Thyroid gland (tissue), 4 donors: ENCODE results near the gene NR1H4. TPM values are rescaled to one million over a fixed set of nuclear protein-coding genes. Genes with fewer than 3 reads are reported as not detected.

Experiments used
- DNase-seq, 2 donors: peaks; one replicate each; pipeline ENCODE4 v3.0.0-alpha.2; 2019
- H3K27ac ChIP-seq, 3 donors: fragments of 200-600 bp; sonication (generic); 1 replicate in 2 of 3; 2 replicates in 1 of 3; pipeline ENCODE4 v1.5.1; 2016 to 2019; ENCODE audit warnings: mild to moderate bottlenecking in 1 of 3, moderate library complexity in 1 of 3
- H3K27me3 ChIP-seq: fragments of 200-600 bp; sonication (generic); one replicate; pipeline ENCODE4 v1.5.1; 2019
- H3K36me3 ChIP-seq, 2 donors: fragments of 200-600 bp; sonication (generic); one replicate each; pipeline ENCODE4 v1.5.1; 2016 to 2019
- H3K4me1 ChIP-seq, 2 donors: fragments of 200-600 bp; sonication (generic); one replicate each; pipeline ENCODE4 v1.5.1; 2017 to 2019
- H3K4me3 ChIP-seq, 3 donors: fragments of 200-600 bp; sonication (generic); replicated peaks in 1 of 3; 1 replicate in 2 of 3; 2 replicates in 1 of 3; pipeline ENCODE4 v1.5.1; 2016; ENCODE audit warnings: mild to moderate bottlenecking in 1 of 3
- H3K9me3 ChIP-seq: fragments of 200-600 bp; sonication (generic); one replicate; pipeline ENCODE4 v1.5.1; 2017
- POLR2A ChIP-seq, 2 donors: fragments of 450-650 bp; IDR thresholded peaks; one replicate each; pipeline ENCODE4 v1.6.1; 2017; ENCODE audit warnings: antibody characterized with exemption in 2 of 2, mild to moderate bottlenecking in 2 of 2, moderate library complexity in 1 of 2
- WGBS, 2 donors: methylation state at CpG; one replicate each; pipeline ENCODE4 v1.1.5; 2017; 5-methylcytosine and 5-hydroxymethylcytosine counted together
- intact Hi-C: fragments of 100-400 bp; cut with DNase I; formaldehyde crosslinking; loops from one replicate; pipeline ENCODE4 v1.15.1; 2023
- total RNA-seq, 4 donors: library from RNA; depleted of rRNA; stranded (reverse); fragments of >200 nt; gene quantifications; one replicate each; pipeline ENCODE4 v1.2.3, GENCODE V29; 2016
- TF ChIP-seq, protein P1 (sequence below), 6 experiments: fragments of 200-600 bp in 3 of 6; fragments of 450-650 bp in 3 of 6; sonication (generic) in 3 of 6; IDR thresholded peaks; one replicate each; pipeline ENCODE4 v1.5.1; 2016 to 2019; ENCODE audit warnings: antibody characterized with exemption in 6 of 6, mild to moderate bottlenecking in 2 of 6, inconsistent platforms in 1 of 6, moderate library complexity in 1 of 6

The NR1H4 gene
- total RNA-seq, 4 donors from 2014 or later, result not detected

GRCh38 chr12:100435957-100436356 is 37.7 kb upstream of the NR1H4 start:
- TF ChIP-seq, protein P1, sequence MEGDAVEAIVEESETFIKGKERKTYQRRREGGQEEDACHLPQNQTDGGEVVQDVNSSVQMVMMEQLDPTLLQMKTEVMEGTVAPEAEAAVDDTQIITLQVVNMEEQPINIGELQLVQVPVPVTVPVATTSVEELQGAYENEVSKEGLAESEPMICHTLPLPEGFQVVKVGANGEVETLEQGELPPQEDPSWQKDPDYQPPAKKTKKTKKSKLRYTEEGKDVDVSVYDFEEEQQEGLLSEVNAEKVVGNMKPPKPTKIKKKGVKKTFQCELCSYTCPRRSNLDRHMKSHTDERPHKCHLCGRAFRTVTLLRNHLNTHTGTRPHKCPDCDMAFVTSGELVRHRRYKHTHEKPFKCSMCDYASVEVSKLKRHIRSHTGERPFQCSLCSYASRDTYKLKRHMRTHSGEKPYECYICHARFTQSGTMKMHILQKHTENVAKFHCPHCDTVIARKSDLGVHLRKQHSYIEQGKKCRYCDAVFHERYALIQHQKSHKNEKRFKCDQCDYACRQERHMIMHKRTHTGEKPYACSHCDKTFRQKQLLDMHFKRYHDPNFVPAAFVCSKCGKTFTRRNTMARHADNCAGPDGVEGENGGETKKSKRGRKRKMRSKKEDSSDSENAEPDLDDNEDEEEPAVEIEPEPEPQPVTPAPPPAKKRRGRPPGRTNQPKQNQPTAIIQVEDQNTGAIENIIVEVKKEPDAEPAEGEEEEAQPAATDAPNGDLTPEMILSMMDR (IDR thresholded peaks at IDR 0.05), result no peak
- Histone ChIP-seq H3K27ac (no peak overlapping the region), H3K4me3 (no peak overlapping the region), H3K27me3 (no peaks in the 10 kb centered on the region), H3K36me3 (no peaks in the 10 kb centered on the region), H3K4me1 (no peaks in the 10 kb centered on the region), H3K9me3 (no peaks in the 10 kb centered on the region)
- WGBS, 2 donors, result 68 to 78% methylated on average over 2 of the region's 2 CpGs
- intact Hi-C loops, result no loop called here
- DNase-seq, result no peak

- H3K4me3 ChIP-seq, result no peak overlapping the region
- intact Hi-C loops, result no loop called here
- H3K36me3 ChIP-seq, result no peaks in the 10 kb centered on the region
- no peaks in the 10 kb centered on the region for H3K4me1 ChIP-seq
- TF ChIP-seq, protein P1 (IDR thresholded peaks at IDR 0.05), result no peak
- no peak for TF ChIP-seq POLR2A (IDR thresholded peaks at IDR 0.05)
- whole genome bisulfite sequencing, 2 donors, result 61 to 65% methylated on average over 6 of the region's 6 CpGs
- no peak for DNase-seq
- H3K27ac ChIP-seq, result no peak overlapping the region
- H3K27me3 ChIP-seq, result no peaks in the 10 kb centered on the region
- no peaks in the 10 kb centered on the region for H3K9me3 ChIP-seq
These were observed 36.4 kb upstream of the NR1H4 start for GRCh38 chr12:100437038-100437841.

DNA sequence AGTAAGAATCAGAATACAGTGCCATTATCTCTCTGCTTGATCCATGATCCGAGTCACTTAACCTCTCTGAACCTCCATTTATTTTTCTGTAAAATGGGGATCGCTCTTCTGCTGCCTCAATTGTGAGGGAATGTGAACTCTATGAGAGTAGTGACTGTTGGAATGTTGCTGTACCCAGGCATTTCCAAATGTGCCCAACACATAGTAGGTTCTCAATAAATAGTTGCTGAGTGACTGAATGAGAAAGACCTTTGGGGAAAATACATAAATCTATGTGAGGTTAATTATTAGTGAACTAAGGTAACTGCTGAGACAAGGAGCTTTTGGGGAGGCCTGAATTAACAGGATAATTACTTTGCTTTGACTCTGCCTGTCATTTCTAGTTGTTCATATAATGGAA is 33.9 kb upstream of the NR1H4 start:
- Histone ChIP-seq H3K36me3 (no peaks in the 10 kb centered on the region), H3K4me1 (no peaks in the 10 kb centered on the region), H3K4me3 (no peak overlapping the region), H3K9me3 (no peaks in the 10 kb centered on the region), H3K27me3 (no peaks in the 10 kb centered on the region), H3K27ac (no peak overlapping the region)
- intact Hi-C loops, result no loop called here
- 85 to 88% methylated on average over 2 of the region's 2 CpGs for WGBS, 2 donors
- TF ChIP-seq, protein P1 (IDR thresholded peaks at IDR 0.05), result no peak
- TF ChIP-seq POLR2A (IDR thresholded peaks at IDR 0.05), result no peak
- DNase-seq, result no peak

DNA sequence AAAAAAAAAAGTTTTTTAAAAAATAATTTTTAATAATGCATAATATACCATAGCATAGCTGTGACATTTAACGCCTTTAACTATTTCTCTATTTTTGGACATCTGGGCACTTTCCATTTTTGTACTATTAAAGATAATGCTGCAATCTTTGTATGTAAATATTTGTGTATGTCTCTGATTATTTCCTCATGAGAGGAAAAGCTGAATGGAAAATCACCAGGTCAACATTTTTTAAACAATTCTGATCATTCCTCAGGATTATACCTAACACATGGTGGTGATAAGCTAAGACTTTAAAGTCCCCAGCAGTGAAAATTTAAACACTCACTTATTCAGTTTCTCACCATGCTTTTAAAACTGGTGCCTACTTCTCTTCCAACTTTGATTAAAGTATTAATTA is 31.3 kb upstream of the NR1H4 start:
- no peak overlapping the region for H3K4me3 ChIP-seq
- TF ChIP-seq, protein P1 (IDR thresholded peaks at IDR 0.05), result no peak
- TF ChIP-seq POLR2A (IDR thresholded peaks at IDR 0.05), result no peak
- no peaks in the 10 kb centered on the region for H3K36me3 ChIP-seq
- H3K9me3 ChIP-seq, result no peaks in the 10 kb centered on the region
- WGBS, 2 donors, result 93 to 95% methylated on average over 1 of the region's 1 CpG
- intact Hi-C loops, result no loop called here
- H3K27me3 ChIP-seq, result no peaks in the 10 kb centered on the region
- H3K27ac ChIP-seq, result no peak overlapping the region
- no peak for DNase-seq
- no peaks in the 10 kb centered on the region for H3K4me1 ChIP-seq

- WGBS, 2 donors, result 77 to 78% methylated on average over 1 of the region's 1 CpG
- Histone ChIP-seq H3K9me3 (no peaks in the 10 kb centered on the region), H3K27ac (no peak overlapping the region), H3K4me1 (no peaks in the 10 kb centered on the region), H3K36me3 (no peaks in the 10 kb centered on the region), H3K27me3 (no peaks in the 10 kb centered on the region), H3K4me3 (no peak overlapping the region)
- no peak for DNase-seq
- intact Hi-C loops, result no loop called here
- TF ChIP-seq POLR2A (IDR thresholded peaks at IDR 0.05), result no peak
- TF ChIP-seq, protein P1 (IDR thresholded peaks at IDR 0.05), result no peak
These were observed 30.2 kb upstream of the NR1H4 start for GRCh38 chr12:100443434-100443833.
